Measurements from ENCODE around the gene ATXN1. TPM values are rescaled to one million over a fixed set of nuclear protein-coding genes. Genes with fewer than 3 reads are reported as not detected.

The ATXN1 gene
- total RNA-seq, 1 experiment from 2014 or later, result 8.1 TPM

DNA sequence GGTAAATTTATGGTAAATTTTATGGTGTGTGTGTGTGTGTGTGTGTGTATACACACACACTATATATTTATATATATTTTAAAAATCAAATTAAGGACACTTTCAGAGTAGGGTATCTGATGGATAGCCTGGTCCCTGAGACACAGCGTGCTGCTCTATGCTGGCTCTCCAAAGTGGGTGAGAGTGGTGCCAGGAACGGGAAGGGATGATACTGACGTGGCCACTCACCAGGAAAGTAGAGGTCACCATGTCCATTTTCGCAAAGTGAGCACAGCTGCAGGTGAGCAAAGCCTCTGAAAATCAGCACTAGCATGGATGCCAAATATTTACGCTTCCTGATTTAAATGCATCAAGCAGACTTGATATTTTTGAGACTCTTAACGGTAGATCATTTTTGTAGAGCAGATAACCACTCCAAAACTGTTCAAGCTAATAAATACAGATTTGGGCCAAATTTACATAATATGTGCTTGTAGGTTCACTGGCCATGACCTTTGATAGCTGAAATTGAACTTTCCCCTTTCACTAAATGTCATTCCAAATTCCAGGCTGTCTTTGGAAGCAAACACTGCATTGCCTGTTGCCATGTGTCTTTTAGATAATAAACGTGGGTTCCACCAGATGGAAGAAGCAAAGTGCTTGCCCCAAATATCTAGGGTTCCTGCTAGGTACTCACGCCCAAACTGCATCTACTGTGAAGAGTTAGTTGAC, 116.6 kb downstream of the ATXN1 start:
- CTCF ChIA-PET, result no interaction called here
- peaks cover 5% of the 10 kb centered on the region; the same call in 1 of the 2 replicates for H3K36me3 Mint-ChIP-seq
- TF ChIP-seq, protein P1, sequence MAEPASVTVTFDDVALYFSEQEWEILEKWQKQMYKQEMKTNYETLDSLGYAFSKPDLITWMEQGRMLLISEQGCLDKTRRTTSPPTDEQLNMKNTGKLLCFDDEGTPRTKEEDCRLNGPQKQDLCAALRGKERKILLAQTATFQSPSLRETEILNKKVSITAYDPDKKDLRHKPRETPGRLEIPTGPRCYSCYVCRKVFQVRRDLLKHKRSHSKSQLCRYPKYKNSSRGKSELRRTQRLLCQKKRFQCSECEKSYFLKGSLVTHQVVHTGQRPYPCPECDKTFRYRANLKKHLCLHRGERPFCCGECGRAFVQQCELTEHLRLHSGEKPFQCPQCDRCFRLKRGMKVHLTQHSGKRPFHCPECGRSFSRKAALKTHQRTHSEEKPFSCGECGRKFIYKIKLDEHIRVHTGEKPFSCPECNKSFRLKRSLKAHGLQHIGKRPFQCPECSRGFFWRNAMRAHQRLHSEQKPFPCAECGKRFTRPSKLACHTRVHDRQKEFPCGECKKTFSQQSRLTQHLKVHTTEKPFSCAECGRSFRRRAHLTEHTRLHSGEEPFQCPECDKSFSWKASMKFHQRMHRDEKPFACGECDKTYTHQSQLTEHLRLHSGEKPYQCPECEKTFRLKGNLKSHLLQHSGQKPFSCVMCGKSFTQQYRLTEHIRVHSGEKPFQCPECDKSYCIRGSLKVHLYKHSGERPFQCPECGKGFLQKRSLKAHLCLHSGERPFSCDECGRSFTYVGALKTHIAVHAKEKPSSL (CRISPR knock-in tag; conservative IDR thresholded peaks at IDR 0.05), result no peak
- TF ChIP-seq HMGA2 (CRISPR knock-in tag; IDR thresholded peaks at IDR 0.05), result no peak
- no peak for TF ChIP-seq FOXJ3 (CRISPR knock-in tag; IDR thresholded peaks at IDR 0.05; ENCODE audit: borderline replicate concordance)
- no peak for TF ChIP-seq ESRRA (CRISPR knock-in tag; IDR thresholded peaks at IDR 0.05; ENCODE audit: borderline replicate concordance)
- TF ChIP-seq, protein P2, sequence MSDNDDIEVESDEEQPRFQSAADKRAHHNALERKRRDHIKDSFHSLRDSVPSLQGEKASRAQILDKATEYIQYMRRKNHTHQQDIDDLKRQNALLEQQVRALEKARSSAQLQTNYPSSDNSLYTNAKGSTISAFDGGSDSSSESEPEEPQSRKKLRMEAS (CRISPR knock-in tag; IDR thresholded peaks at IDR 0.05), result no peak
- TF ChIP-seq TEAD1 (CRISPR knock-in tag; IDR thresholded peaks at IDR 0.05), result no peak
- TF ChIP-seq, protein P3, sequence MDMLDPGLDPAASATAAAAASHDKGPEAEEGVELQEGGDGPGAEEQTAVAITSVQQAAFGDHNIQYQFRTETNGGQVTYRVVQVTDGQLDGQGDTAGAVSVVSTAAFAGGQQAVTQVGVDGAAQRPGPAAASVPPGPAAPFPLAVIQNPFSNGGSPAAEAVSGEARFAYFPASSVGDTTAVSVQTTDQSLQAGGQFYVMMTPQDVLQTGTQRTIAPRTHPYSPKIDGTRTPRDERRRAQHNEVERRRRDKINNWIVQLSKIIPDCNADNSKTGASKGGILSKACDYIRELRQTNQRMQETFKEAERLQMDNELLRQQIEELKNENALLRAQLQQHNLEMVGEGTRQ (CRISPR knock-in tag; IDR thresholded peaks at IDR 0.05), result no peak
- no peak for TF ChIP-seq NFATC4 (CRISPR knock-in tag; IDR thresholded peaks at IDR 0.05)
- TF ChIP-seq, protein P4, sequence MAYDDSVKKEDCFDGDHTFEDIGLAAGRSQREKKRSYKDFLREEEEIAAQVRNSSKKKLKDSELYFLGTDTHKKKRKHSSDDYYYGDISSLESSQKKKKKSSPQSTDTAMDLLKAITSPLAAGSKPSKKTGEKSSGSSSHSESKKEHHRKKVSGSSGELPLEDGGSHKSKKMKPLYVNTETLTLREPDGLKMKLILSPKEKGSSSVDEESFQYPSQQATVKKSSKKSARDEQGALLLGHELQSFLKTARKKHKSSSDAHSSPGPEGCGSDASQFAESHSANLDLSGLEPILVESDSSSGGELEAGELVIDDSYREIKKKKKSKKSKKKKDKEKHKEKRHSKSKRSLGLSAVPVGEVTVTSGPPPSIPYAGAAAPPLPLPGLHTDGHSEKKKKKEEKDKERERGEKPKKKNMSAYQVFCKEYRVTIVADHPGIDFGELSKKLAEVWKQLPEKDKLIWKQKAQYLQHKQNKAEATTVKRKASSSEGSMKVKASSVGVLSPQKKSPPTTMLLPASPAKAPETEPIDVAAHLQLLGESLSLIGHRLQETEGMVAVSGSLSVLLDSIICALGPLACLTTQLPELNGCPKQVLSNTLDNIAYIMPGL (CRISPR knock-in tag; IDR thresholded peaks at IDR 0.05), result no peak
- no peak for TF ChIP-seq ZNF396 (CRISPR knock-in tag; IDR thresholded peaks at IDR 0.05; ENCODE audit: borderline replicate concordance)
- no peak for TF ChIP-seq CREB1 (CRISPR knock-in tag; IDR thresholded peaks at IDR 0.05)
- TF ChIP-seq ZNF423 (CRISPR knock-in tag; IDR thresholded peaks at IDR 0.05), result no peak
- TF ChIP-seq NFYB (CRISPR knock-in tag; conservative IDR thresholded peaks at IDR 0.05; ENCODE audit: low read depth), result no peak
- no peak for TF ChIP-seq ZNF671 (CRISPR knock-in tag; IDR thresholded peaks at IDR 0.05)
- TF ChIP-seq, protein P5, sequence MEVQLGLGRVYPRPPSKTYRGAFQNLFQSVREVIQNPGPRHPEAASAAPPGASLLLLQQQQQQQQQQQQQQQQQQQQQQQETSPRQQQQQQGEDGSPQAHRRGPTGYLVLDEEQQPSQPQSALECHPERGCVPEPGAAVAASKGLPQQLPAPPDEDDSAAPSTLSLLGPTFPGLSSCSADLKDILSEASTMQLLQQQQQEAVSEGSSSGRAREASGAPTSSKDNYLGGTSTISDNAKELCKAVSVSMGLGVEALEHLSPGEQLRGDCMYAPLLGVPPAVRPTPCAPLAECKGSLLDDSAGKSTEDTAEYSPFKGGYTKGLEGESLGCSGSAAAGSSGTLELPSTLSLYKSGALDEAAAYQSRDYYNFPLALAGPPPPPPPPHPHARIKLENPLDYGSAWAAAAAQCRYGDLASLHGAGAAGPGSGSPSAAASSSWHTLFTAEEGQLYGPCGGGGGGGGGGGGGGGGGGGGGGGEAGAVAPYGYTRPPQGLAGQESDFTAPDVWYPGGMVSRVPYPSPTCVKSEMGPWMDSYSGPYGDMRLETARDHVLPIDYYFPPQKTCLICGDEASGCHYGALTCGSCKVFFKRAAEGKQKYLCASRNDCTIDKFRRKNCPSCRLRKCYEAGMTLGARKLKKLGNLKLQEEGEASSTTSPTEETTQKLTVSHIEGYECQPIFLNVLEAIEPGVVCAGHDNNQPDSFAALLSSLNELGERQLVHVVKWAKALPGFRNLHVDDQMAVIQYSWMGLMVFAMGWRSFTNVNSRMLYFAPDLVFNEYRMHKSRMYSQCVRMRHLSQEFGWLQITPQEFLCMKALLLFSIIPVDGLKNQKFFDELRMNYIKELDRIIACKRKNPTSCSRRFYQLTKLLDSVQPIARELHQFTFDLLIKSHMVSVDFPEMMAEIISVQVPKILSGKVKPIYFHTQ (CRISPR knock-in tag; IDR thresholded peaks at IDR 0.05), result no peak
- no peak for TF ChIP-seq TP53 (CRISPR knock-in tag; IDR thresholded peaks at IDR 0.05)
- no peak for TF ChIP-seq EMX1 (CRISPR knock-in tag; IDR thresholded peaks at IDR 0.05)
- TF ChIP-seq, protein P6, sequence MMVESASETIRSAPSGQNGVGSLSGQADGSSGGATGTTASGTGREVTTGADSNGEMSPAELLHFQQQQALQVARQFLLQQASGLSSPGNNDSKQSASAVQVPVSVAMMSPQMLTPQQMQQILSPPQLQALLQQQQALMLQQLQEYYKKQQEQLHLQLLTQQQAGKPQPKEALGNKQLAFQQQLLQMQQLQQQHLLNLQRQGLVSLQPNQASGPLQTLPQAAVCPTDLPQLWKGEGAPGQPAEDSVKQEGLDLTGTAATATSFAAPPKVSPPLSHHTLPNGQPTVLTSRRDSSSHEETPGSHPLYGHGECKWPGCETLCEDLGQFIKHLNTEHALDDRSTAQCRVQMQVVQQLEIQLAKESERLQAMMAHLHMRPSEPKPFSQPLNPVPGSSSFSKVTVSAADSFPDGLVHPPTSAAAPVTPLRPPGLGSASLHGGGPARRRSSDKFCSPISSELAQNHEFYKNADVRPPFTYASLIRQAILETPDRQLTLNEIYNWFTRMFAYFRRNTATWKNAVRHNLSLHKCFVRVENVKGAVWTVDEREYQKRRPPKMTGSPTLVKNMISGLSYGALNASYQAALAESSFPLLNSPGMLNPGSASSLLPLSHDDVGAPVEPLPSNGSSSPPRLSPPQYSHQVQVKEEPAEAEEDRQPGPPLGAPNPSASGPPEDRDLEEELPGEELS (CRISPR knock-in tag; IDR thresholded peaks at IDR 0.05), result no peak
- no peak for TF ChIP-seq SMAD4 (CRISPR knock-in tag; IDR thresholded peaks at IDR 0.05)

More for the DNA sequence above, 116.6 kb downstream of the ATXN1 start:
- no peaks in the 10 kb centered on the region for H3K4me1 Mint-ChIP-seq
- no peak overlapping the region for H3K27ac Mint-ChIP-seq
- H3K9me3 Mint-ChIP-seq, result peaks cover 6% of the 10 kb centered on the region; the same call in 1 of the 2 replicates
- no peak overlapping the region for H3K4me3 Mint-ChIP-seq
- no peaks in the 10 kb centered on the region for H3K27me3 Mint-ChIP-seq (ENCODE audit: low read depth)
- DNase-seq (ENCODE audit: low spot score), result no peak
- POLR2A ChIA-PET, result no interaction called here
- no peak for ATAC-seq

Measured in WTC11 (cell line).